ENCODE data around the gene CDKN2C. TPM values are rescaled to one million over a fixed set of nuclear protein-coding genes. Genes with fewer than 3 reads are reported as not detected.
A peak's percentile ranks its signal among the peaks of the same experiment; 100 is the strongest.

The CDKN2C gene
- polyA plus RNA-seq, 1 donor from 2014 or later, result 0.25 TPM

DNA sequence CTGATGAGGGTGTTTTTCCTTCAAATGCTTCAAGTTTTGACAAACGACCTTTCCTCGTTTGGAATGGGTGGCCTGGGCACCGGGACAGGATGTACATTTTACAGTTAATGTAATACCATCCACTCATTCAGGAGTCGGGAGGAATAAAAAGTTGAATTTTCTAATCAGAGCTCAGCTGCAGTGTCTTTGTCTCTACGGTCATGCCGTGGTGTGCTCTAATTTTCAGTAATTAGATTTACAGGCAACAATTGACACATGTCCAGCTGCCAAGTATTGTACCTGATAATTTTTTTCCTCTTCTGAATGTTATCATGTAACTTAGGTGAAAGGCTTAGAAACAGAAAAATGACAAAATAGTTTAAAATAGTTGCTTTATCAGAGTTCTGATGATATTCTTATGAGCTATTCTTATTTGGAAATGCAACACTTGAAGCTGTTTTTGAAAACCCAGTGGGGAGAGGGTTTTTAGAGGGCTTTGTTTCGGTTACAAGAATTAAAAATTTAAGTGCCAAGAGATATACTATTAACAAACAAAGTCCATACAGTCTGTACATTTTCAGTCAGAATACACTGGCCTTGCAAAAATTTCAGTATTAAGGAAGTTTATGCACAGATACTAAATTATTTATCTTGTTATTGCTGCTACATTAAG is 1.0 kb downstream of the CDKN2C start:
- H3K9ac ChIP-seq (ENCODE audit: low read length), result no peak overlapping the region
- no peak overlapping the region for H3K27ac ChIP-seq (ENCODE audit: low read length)
- H4K20me1 ChIP-seq (ENCODE audit: insufficient read depth), result no peaks in the 10 kb centered on the region

DNA sequence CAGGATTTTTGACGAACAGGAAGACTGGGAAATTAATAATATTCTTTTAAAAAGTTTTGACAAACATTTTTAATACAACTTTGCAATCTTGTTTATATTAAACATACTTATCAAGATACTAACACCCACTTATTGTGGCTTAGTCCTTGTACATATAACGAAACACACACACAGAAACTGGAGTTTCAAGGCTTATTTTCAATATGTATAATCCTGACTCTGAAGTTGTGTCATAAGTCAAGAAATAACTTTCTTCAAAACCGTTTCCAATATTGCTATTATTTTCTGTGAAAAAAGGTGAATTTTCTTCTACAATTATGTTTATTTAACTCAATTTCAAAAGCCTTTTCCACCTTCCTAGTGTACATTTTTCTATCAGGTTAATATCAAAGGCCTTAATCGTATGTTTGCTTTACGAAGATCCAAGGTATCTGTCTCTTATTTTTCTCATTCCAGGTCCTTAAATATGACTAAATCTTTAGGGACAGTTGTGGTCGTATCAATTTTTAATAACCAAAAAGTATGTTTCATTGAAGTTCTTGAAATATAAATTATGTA is 1.8 kb downstream of the CDKN2C start:
- no peak overlapping the region for H3K4me3 ChIP-seq (ENCODE audit: low read length)
- H3K36me3 ChIP-seq (ENCODE audit: insufficient read depth, low read length), result no peaks in the 10 kb centered on the region
- H4K20me1 ChIP-seq (ENCODE audit: insufficient read depth), result no peaks in the 10 kb centered on the region
- no peaks in the 10 kb centered on the region for H3K9me2 ChIP-seq (ENCODE audit: insufficient read depth, low read length)
- no peaks in the 10 kb centered on the region for H3F3A ChIP-seq (ENCODE audit: insufficient read depth, low read length, poor library complexity, severe bottlenecking)
- H3K9ac ChIP-seq (ENCODE audit: low read length), result no peak overlapping the region
- H3K79me2 ChIP-seq (replicated peaks; ENCODE audit: insufficient read depth, low read length), result no peaks in the 10 kb centered on the region
- no peak overlapping the region for H3K4me2 ChIP-seq (ENCODE audit: low read length)
- H2AFZ ChIP-seq (ENCODE audit: low read depth, low read length), result no peak overlapping the region
- TF ChIP-seq EZH2 (IDR thresholded peaks at IDR 0.05; ENCODE audit: borderline replicate concordance, insufficient read depth, low read length, poor library complexity, severe bottlenecking), result no peak
- TF ChIP-seq, protein P1, sequence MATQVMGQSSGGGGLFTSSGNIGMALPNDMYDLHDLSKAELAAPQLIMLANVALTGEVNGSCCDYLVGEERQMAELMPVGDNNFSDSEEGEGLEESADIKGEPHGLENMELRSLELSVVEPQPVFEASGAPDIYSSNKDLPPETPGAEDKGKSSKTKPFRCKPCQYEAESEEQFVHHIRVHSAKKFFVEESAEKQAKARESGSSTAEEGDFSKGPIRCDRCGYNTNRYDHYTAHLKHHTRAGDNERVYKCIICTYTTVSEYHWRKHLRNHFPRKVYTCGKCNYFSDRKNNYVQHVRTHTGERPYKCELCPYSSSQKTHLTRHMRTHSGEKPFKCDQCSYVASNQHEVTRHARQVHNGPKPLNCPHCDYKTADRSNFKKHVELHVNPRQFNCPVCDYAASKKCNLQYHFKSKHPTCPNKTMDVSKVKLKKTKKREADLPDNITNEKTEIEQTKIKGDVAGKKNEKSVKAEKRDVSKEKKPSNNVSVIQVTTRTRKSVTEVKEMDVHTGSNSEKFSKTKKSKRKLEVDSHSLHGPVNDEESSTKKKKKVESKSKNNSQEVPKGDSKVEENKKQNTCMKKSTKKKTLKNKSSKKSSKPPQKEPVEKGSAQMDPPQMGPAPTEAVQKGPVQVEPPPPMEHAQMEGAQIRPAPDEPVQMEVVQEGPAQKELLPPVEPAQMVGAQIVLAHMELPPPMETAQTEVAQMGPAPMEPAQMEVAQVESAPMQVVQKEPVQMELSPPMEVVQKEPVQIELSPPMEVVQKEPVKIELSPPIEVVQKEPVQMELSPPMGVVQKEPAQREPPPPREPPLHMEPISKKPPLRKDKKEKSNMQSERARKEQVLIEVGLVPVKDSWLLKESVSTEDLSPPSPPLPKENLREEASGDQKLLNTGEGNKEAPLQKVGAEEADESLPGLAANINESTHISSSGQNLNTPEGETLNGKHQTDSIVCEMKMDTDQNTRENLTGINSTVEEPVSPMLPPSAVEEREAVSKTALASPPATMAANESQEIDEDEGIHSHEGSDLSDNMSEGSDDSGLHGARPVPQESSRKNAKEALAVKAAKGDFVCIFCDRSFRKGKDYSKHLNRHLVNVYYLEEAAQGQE (IDR thresholded peaks at IDR 0.05; ENCODE audit: borderline replicate concordance), result no peak
- TF ChIP-seq MXI1 (conservative IDR thresholded peaks at IDR 0.05; ENCODE audit: poor library complexity, severe bottlenecking), result no peak
- TF ChIP-seq SMC3 (conservative IDR thresholded peaks at IDR 0.05; ENCODE audit: poor library complexity), result no peak
- no peak for TF ChIP-seq POLR2AphosphoS5 (IDR thresholded peaks at IDR 0.05)
- no peak for TF ChIP-seq EP300 (conservative IDR thresholded peaks at IDR 0.05; ENCODE audit: poor library complexity, severe bottlenecking)
- TF ChIP-seq TAF1 (IDR thresholded peaks at IDR 0.05; ENCODE audit: low read depth), result no peak
- TF ChIP-seq, protein P2, sequence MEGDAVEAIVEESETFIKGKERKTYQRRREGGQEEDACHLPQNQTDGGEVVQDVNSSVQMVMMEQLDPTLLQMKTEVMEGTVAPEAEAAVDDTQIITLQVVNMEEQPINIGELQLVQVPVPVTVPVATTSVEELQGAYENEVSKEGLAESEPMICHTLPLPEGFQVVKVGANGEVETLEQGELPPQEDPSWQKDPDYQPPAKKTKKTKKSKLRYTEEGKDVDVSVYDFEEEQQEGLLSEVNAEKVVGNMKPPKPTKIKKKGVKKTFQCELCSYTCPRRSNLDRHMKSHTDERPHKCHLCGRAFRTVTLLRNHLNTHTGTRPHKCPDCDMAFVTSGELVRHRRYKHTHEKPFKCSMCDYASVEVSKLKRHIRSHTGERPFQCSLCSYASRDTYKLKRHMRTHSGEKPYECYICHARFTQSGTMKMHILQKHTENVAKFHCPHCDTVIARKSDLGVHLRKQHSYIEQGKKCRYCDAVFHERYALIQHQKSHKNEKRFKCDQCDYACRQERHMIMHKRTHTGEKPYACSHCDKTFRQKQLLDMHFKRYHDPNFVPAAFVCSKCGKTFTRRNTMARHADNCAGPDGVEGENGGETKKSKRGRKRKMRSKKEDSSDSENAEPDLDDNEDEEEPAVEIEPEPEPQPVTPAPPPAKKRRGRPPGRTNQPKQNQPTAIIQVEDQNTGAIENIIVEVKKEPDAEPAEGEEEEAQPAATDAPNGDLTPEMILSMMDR (IDR thresholded peaks at IDR 0.05; ENCODE audit: poor library complexity, severe bottlenecking), result no peak
- no peak for TF ChIP-seq RAD21 (conservative IDR thresholded peaks at IDR 0.05)
- peaks cover 99% of the 10 kb centered on the region for H3K27me3 ChIP-seq (ENCODE audit: insufficient read depth, low read depth, low read length)
- no peak overlapping the region for H3K27ac ChIP-seq (ENCODE audit: low read length)
- H3K9me3 ChIP-seq (ENCODE audit: low read length), result no peaks in the 10 kb centered on the region

More for the DNA sequence above, 1.0 kb downstream of the CDKN2C start:
- Histone ChIP-seq H3K79me2 (replicated peaks; ENCODE audit: insufficient read depth, low read length) (no peaks in the 10 kb centered on the region), H3K4me3 (ENCODE audit: low read length) (no peak overlapping the region), H3K9me3 (ENCODE audit: low read length) (no peaks in the 10 kb centered on the region), H3K36me3 (ENCODE audit: insufficient read depth, low read length) (no peaks in the 10 kb centered on the region), H2AFZ (ENCODE audit: low read depth, low read length) (no peak overlapping the region), H3K27me3 (ENCODE audit: insufficient read depth, low read depth, low read length) (peaks cover 99% of the 10 kb centered on the region), H3K4me2 (ENCODE audit: low read length) (no peak overlapping the region), H3F3A (ENCODE audit: insufficient read depth, low read length, poor library complexity, severe bottlenecking) (no peaks in the 10 kb centered on the region), H3K9me2 (ENCODE audit: insufficient read depth, low read length) (no peaks in the 10 kb centered on the region)
- TF ChIP-seq POLR2AphosphoS5 (IDR thresholded peaks at IDR 0.05), result peak; percentile 40
- no peak for TF ChIP-seq SMC3 (conservative IDR thresholded peaks at IDR 0.05; ENCODE audit: poor library complexity)
